PC-9 (cell line): Measurements from ENCODE around the gene CEP41.

Experiments
- CTCF ChIP-seq: fragments of 200-600 bp; sonication (generic); conservative IDR thresholded peaks from 2 replicates; pipeline ENCODE4 v1.6.1; 2017; ENCODE audit warnings: mixed run types, antibody characterized with exemption, mild to moderate bottlenecking, moderate library complexity
- EZH2 ChIP-seq: fragments of 200-600 bp; sonication (generic); IDR thresholded peaks from 2 replicates; pipeline ENCODE4 v1.8.0; 2017; ENCODE audit warnings: antibody characterized with exemption, low read depth

DNA sequence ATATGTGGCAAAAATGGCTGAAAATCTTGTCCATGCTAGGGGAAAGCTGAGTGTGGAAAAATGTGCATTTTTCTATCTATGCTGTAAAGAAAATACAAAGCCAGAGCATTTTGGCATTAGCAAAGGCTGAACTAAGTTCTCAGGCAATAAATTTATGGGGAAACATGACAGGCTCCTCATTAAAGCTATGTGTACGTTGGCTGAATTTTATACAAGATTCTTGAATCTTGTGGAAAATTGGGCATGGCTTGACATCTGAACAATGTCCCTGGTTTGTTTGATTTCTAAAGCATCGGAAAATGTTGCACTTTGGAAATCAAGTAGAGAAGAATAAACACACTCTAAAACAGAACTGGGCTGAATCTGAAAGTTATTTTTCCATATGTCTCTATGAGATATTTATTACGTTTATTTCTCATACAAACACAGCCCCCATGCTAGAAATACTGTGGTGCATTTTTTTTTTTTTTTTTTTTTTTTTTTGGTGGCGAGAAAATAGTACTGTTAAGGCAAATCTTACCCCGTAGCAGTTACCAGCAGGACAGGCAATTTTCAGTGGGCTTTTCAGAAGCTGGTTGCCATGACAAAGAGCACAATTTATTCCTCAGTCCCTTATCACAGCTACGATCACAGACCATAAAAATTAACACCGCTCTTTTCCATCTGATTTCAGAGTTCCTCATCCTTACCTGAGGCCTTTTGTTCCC, 43.6 kb downstream of the CEP41 start:
- TF ChIP-seq CTCF (no peak), EZH2 (no peak)
